Measurements from ENCODE around the gene IKZF4. TPM values are rescaled to one million over a fixed set of nuclear protein-coding genes. Genes with fewer than 3 reads are reported as not detected.

Gene IKZF4
- total and polyA plus RNA-seq, 2 of the 8 experiments (the other 6 are each of a cell fraction or from before 2014, with no cell fraction given): 8.0 to 13.3 TPM

GRCh38 chr12:55973599-55974307 lies 47.1 kb upstream of the IKZF4 start, which contains the start of gene RAB5B (continued):
- TF ChIP-seq, protein P1, sequence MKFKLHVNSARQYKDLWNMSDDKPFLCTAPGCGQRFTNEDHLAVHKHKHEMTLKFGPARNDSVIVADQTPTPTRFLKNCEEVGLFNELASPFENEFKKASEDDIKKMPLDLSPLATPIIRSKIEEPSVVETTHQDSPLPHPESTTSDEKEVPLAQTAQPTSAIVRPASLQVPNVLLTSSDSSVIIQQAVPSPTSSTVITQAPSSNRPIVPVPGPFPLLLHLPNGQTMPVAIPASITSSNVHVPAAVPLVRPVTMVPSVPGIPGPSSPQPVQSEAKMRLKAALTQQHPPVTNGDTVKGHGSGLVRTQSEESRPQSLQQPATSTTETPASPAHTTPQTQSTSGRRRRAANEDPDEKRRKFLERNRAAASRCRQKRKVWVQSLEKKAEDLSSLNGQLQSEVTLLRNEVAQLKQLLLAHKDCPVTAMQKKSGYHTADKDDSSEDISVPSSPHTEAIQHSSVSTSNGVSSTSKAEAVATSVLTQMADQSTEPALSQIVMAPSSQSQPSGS (IDR thresholded peaks at IDR 0.05; ENCODE audit: low read length): peak; percentile 64
- TF ChIP-seq CREB1 (IDR thresholded peaks at IDR 0.05): peak; percentile 93
- TF ChIP-seq KDM5A (IDR thresholded peaks at IDR 0.05; ENCODE audit: low read length): no peak
- no peak for TF ChIP-seq HDAC6 (IDR thresholded peaks at IDR 0.05; ENCODE audit: low read depth, low read length)
- TF ChIP-seq TEAD4 (IDR thresholded peaks at IDR 0.05; ENCODE audit: low read depth, low read length): no peak
- TF ChIP-seq KDM1A (IDR thresholded peaks at IDR 0.05; ENCODE audit: borderline replicate concordance, low read length): no peak
- TF ChIP-seq SIX5 (IDR thresholded peaks at IDR 0.05; ENCODE audit: low read depth, low read length): no peak
- peak; percentile 82 for TF ChIP-seq KDM4A (IDR thresholded peaks at IDR 0.05; ENCODE audit: low read depth, low read length, severe bottlenecking)
- no peak for TF ChIP-seq POU5F1 (IDR thresholded peaks at IDR 0.05; ENCODE audit: low read depth, low read length)
- TF ChIP-seq EGR1 (IDR thresholded peaks at IDR 0.05; ENCODE audit: borderline replicate concordance, low read depth, low read length): no peak
- TF ChIP-seq FOSL1 (IDR thresholded peaks at IDR 0.05; ENCODE audit: insufficient read depth, low read depth, low read length): no peak
- no peak for TF ChIP-seq CTCF (IDR thresholded peaks at IDR 0.05; ENCODE audit: control extremely low read depth in 1 of 3, insufficient read depth in 1 of 3, low read depth in 1 of 3, low read length in 3 of 3)
- TF ChIP-seq SP2 (IDR thresholded peaks at IDR 0.05; ENCODE audit: low read length): peak; percentile 100
- no peak for TF ChIP-seq BACH1 (IDR thresholded peaks at IDR 0.05; ENCODE audit: low read length)
- no peak for TF ChIP-seq SUZ12 (IDR thresholded peaks at IDR 0.05; ENCODE audit: low read length)
- no peak for TF ChIP-seq RXRA (IDR thresholded peaks at IDR 0.05; ENCODE audit: insufficient read depth, low read depth, low read length)
- no peak for TF ChIP-seq TCF12 (IDR thresholded peaks at IDR 0.05; ENCODE audit: low read depth, low read length)
- no peak for TF ChIP-seq RAD21 (IDR thresholded peaks at IDR 0.05 in 1 of 2, conservative IDR thresholded peaks at IDR 0.05 in 1 of 2; ENCODE audit: low read depth in 2 of 2, low read length in 2 of 2)
- TF ChIP-seq EZH2 (IDR thresholded peaks at IDR 0.05; ENCODE audit: low read depth, low read length, severe bottlenecking): no peak
- TF ChIP-seq ASH2L (IDR thresholded peaks at IDR 0.05; ENCODE audit: low read length): no peak
- TF ChIP-seq MAFK (IDR thresholded peaks at IDR 0.05; ENCODE audit: low read depth, low read length): no peak

Measured in H1 (cell line).